Hepatocyte (in vitro differentiated cells): ENCODE measurements around the gene ASPDH. TPM values are rescaled to one million over a fixed set of nuclear protein-coding genes. Genes with fewer than 3 reads are reported as not detected.

ENCODE experiments used
- DNase-seq: peaks from one replicate; pipeline ENCODE4 v3.0.0-alpha.2; 2016; ENCODE audit warnings: low spot score
- H2AFZ ChIP-seq: fragments of 200-600 bp; sonication (generic); 2 replicates; pipeline ENCODE4 v1.6.0; 2016; ENCODE audit warnings: antibody characterized with exemption, mild to moderate bottlenecking
- H3K27ac ChIP-seq: fragments of 200-600 bp; sonication (generic); 2 replicates; pipeline ENCODE4 v1.5.1; 2016; ENCODE audit warnings: mild to moderate bottlenecking
- H3K27me3 ChIP-seq: fragments of 200-600 bp; sonication (generic); 2 replicates; pipeline ENCODE4 v1.6.1; 2016
- H3K36me3 ChIP-seq: fragments of 200-600 bp; sonication (generic); replicated peaks from 2 replicates; pipeline ENCODE4 v1.5.1; 2016; ENCODE audit warnings: low read depth; ENCODE audit not compliant: insufficient read depth
- H3K4me1 ChIP-seq: fragments of 200-600 bp; sonication (generic); 2 replicates; pipeline ENCODE4 v1.5.1; 2016; ENCODE audit warnings: mild to moderate bottlenecking, moderate library complexity; ENCODE audit not compliant: insufficient read depth
- H3K4me2 ChIP-seq: fragments of 200-600 bp; sonication (generic); 2 replicates; pipeline ENCODE4 v1.6.0; 2016
- H3K4me3 ChIP-seq: fragments of 200-600 bp; sonication (generic); 2 replicates; pipeline ENCODE4 v1.5.1; 2016; ENCODE audit warnings: mild to moderate bottlenecking
- H3K79me2 ChIP-seq: fragments of 200-600 bp; sonication (generic); 2 replicates; pipeline ENCODE4 v1.6.0; 2017; ENCODE audit warnings: mild to moderate bottlenecking
- H3K9me2 ChIP-seq: fragments of 200-600 bp; sonication (generic); replicated peaks from 2 replicates; pipeline ENCODE4 v1.6.0; 2017; ENCODE audit warnings: mild to moderate bottlenecking; ENCODE audit not compliant: insufficient read depth
- H3K9me3 ChIP-seq: fragments of 200-600 bp; sonication (generic); 2 replicates; pipeline ENCODE4 v1.5.1; 2016; ENCODE audit warnings: low read depth, mild to moderate bottlenecking
- H4K20me1 ChIP-seq: fragments of 200-600 bp; sonication (generic); 2 replicates; pipeline ENCODE4 v1.6.0; 2016; ENCODE audit warnings: mild to moderate bottlenecking; ENCODE audit not compliant: insufficient read depth, poor library complexity, severe bottlenecking
- EZH2 ChIP-seq: fragments of 200-600 bp; sonication (generic); IDR thresholded peaks from 2 replicates; pipeline ENCODE4 v1.6.1; 2016; ENCODE audit warnings: antibody characterized with exemption, mild to moderate bottlenecking, borderline replicate concordance
- EZH2phosphoT487 ChIP-seq: fragments of 200-600 bp; sonication (generic); IDR thresholded peaks from one replicate; pipeline ENCODE4 v1.6.1; 2018; ENCODE audit warnings: antibody characterized with exemption, mild to moderate bottlenecking, low read depth, moderate library complexity; ENCODE audit not compliant: unreplicated experiment, severe bottlenecking
- WGBS: methylation state at CpG from one replicate; pipeline ENCODE4 v1.1.6; 2016; ENCODE audit warnings: low lambda C conversion rate; ENCODE audit errors: missing lambda C conversion rate; 5-methylcytosine and 5-hydroxymethylcytosine counted together
- polyA plus RNA-seq: library from polyadenylated mRNA; unstranded; fragments of >200 nt; fragmentation: Nextera tagmentation; extraction: Ambion mirVana; gene quantifications from 2 replicates; pipeline ENCODE4 v1.2.1, GENCODE V29; 2016
- total RNA-seq: library from RNA; depleted of rRNA; stranded (reverse); fragments of >200 nt; gene quantifications from 2 replicates; pipeline ENCODE4 v1.2.3, GENCODE V29; 2014
- TF ChIP-seq, protein P1 (sequence below): fragments of 200-600 bp; sonication (generic); IDR thresholded peaks from 2 replicates; pipeline ENCODE4 v1.5.1; 2016; ENCODE audit warnings: antibody characterized with exemption, mild to moderate bottlenecking; ENCODE audit not compliant: poor library complexity

ASPDH gene
- total and polyA plus RNA-seq, 2 experiments from 2014 or later: 7.4 to 9.0 TPM

DNA sequence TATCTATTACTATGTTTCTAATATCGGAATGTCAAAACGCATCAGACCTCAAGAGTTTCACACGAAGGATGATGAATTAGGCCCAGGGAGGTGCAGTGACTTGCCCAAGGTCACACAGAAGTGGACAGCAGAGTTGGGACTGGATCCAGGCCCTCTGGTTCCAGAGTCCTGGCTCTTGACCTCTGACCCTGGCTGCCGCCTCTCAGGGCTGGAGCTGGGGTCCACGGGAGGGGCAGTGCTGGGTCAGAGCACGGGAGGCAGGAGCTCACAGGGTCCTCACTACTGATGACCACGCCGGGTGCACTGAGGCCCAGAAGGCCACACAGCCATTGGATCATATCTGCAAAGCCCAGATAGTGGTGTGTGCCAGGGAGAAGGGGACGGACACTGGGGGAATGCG, 9.2 kb upstream of the ASPDH start:
- no peaks in the 10 kb centered on the region for H3K4me1 ChIP-seq
- H3K9me2 ChIP-seq: no peaks in the 10 kb centered on the region
- H3K27ac ChIP-seq: no peak overlapping the region
- no peaks in the 10 kb centered on the region for H3K36me3 ChIP-seq
- H4K20me1 ChIP-seq: no peaks in the 10 kb centered on the region
- H3K27me3 ChIP-seq: no peaks in the 10 kb centered on the region
- H2AFZ ChIP-seq: no peak overlapping the region
- H3K9me3 ChIP-seq: no peaks in the 10 kb centered on the region
- TF ChIP-seq, protein P1, sequence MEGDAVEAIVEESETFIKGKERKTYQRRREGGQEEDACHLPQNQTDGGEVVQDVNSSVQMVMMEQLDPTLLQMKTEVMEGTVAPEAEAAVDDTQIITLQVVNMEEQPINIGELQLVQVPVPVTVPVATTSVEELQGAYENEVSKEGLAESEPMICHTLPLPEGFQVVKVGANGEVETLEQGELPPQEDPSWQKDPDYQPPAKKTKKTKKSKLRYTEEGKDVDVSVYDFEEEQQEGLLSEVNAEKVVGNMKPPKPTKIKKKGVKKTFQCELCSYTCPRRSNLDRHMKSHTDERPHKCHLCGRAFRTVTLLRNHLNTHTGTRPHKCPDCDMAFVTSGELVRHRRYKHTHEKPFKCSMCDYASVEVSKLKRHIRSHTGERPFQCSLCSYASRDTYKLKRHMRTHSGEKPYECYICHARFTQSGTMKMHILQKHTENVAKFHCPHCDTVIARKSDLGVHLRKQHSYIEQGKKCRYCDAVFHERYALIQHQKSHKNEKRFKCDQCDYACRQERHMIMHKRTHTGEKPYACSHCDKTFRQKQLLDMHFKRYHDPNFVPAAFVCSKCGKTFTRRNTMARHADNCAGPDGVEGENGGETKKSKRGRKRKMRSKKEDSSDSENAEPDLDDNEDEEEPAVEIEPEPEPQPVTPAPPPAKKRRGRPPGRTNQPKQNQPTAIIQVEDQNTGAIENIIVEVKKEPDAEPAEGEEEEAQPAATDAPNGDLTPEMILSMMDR: no peak
- TF ChIP-seq EZH2 (no peak), EZH2phosphoT487 (no peak)
- no peak overlapping the region for H3K4me3 ChIP-seq
- DNase-seq: no peak
- no peak overlapping the region for H3K4me2 ChIP-seq
- 89% methylated on average over 10 of the region's 10 CpGs for WGBS
- H3K79me2 ChIP-seq: no peaks in the 10 kb centered on the region

DNA sequence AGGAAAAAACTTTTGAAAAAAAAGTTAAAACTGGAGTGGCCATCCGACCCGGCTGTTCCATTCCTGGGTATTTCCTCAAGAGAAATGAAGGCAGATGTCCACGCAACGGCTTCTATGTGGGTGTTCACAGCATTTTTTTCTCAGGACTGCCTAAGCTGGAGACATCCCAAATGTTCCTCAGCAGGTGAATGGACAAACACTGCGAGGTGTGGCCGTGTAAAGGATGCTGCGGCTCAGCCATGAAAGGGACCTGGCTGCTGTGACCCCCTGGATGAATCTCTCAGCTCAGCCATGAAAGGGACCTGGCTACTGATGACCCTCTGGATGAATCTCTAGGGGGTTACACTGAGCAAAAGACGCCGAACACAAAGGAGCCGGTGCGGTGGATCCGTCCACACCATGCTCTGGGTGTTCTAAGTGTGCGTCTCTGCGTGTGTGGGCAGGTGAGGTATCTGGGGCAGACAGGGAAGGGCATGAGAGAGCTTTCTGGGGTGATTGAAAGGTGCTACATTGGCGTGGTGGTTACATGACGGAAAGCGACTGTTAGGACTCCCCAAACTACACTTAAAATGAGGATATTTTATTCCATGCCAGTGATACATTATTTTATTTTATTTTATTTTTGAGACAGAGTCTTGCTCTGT, 7.2 kb upstream of the ASPDH start:
- no peak overlapping the region for H3K4me3 ChIP-seq
- H4K20me1 ChIP-seq: no peaks in the 10 kb centered on the region
- no peaks in the 10 kb centered on the region for H3K4me1 ChIP-seq
- no peaks in the 10 kb centered on the region for H3K9me3 ChIP-seq
- no peaks in the 10 kb centered on the region for H3K79me2 ChIP-seq
- no peaks in the 10 kb centered on the region for H3K9me2 ChIP-seq
- H2AFZ ChIP-seq: no peak overlapping the region
- H3K36me3 ChIP-seq: no peaks in the 10 kb centered on the region
- DNase-seq: no peak
- no peaks in the 10 kb centered on the region for H3K27me3 ChIP-seq
- no peak overlapping the region for H3K4me2 ChIP-seq
- WGBS: 92% methylated on average over 17 of the region's 17 CpGs
- TF ChIP-seq, protein P1: no peak
- TF ChIP-seq EZH2phosphoT487 (no peak), EZH2 (no peak)
- no peak overlapping the region for H3K27ac ChIP-seq

DNA sequence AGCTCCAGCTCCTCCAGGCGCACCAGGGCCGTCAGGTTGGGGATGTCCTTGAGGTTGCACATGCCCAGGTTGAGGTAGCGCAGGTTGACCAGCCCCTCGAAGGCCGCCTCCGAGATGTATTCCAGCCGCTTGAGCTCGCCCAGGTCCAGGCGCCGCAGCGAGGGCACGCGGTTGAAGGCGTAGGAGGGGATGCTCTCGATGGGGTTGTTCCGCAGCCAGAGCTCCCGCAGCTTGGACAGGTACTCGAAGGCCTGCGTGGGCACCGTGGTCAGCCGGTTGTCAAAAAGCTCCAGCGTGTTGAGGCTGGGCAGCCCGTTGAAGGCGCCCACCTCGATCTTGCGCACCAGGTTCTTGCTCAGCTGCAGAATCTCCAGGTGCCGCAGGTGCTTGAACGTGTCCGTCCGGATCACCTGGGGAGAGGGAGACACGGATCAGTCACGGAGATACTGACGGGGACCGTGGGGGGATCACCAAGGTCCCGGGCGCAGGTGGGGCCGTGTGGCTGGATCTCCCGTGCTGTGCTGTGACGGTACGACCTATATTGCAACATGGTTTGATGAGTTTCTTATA, 5.4 kb upstream of the ASPDH start:
- Histone ChIP-seq H3K79me2 (no peaks in the 10 kb centered on the region), H3K27me3 (no peaks in the 10 kb centered on the region), H4K20me1 (no peaks in the 10 kb centered on the region), H3K9me3 (no peaks in the 10 kb centered on the region), H3K4me3 (no peak overlapping the region), H3K4me2 (no peak overlapping the region), H3K4me1 (no peaks in the 10 kb centered on the region), H2AFZ (no peak overlapping the region), H3K27ac (no peak overlapping the region), H3K36me3 (no peaks in the 10 kb centered on the region), H3K9me2 (no peaks in the 10 kb centered on the region)
- no peak for DNase-seq
- WGBS: 97% methylated on average over 40 of the region's 40 CpGs
- TF ChIP-seq, protein P1: no peak
- TF ChIP-seq EZH2: no peak
- no peak for TF ChIP-seq EZH2phosphoT487
